Loucy (cell line): ENCODE data around the gene OAS1.

Experiments
- CTCF ChIP-seq: fragments of 200-600 bp; sonication (generic); conservative IDR thresholded peaks from 2 replicates; pipeline ENCODE4 v1.5.1; 2014; ENCODE audit warnings: mild to moderate bottlenecking, antibody characterized with exemption, low read length
- EZH2phosphoT487 ChIP-seq: fragments of 200-600 bp; IDR thresholded peaks from 2 replicates; pipeline ENCODE4 v1.6.1; 2018; ENCODE audit warnings: antibody characterized with exemption, mild to moderate bottlenecking, moderate library complexity, borderline replicate concordance

- TF ChIP-seq CTCF (no peak), EZH2phosphoT487 (no peak)
Measured at GRCh38 chr12:112869091-112869490, 37.7 kb upstream of the OAS1 start.
